ENCODE data around the gene TENM4. TPM values are rescaled to one million over a fixed set of nuclear protein-coding genes. Genes with fewer than 3 reads are reported as not detected.

TENM4 gene
- total RNA-seq, 4 donors from 2014 or later, result 31.4 to 44.5 (median 38.0) TPM

GRCh38 chr11:78730267-78730824 is 710.5 kb downstream of the TENM4 start:
- 92% methylated on average over 8 of the region's 8 CpGs for WGBS
- no peak overlapping the region for H3K4me3 ChIP-seq
- TF ChIP-seq, protein P1, sequence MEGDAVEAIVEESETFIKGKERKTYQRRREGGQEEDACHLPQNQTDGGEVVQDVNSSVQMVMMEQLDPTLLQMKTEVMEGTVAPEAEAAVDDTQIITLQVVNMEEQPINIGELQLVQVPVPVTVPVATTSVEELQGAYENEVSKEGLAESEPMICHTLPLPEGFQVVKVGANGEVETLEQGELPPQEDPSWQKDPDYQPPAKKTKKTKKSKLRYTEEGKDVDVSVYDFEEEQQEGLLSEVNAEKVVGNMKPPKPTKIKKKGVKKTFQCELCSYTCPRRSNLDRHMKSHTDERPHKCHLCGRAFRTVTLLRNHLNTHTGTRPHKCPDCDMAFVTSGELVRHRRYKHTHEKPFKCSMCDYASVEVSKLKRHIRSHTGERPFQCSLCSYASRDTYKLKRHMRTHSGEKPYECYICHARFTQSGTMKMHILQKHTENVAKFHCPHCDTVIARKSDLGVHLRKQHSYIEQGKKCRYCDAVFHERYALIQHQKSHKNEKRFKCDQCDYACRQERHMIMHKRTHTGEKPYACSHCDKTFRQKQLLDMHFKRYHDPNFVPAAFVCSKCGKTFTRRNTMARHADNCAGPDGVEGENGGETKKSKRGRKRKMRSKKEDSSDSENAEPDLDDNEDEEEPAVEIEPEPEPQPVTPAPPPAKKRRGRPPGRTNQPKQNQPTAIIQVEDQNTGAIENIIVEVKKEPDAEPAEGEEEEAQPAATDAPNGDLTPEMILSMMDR (IDR thresholded peaks at IDR 0.05), result no peak
- TF ChIP-seq EP300 (IDR thresholded peaks at IDR 0.05) (no peak), POLR2AphosphoS5 (IDR thresholded peaks at IDR 0.05) (no peak), POLR2A (IDR thresholded peaks at IDR 0.05) (no peak)
- DNase-seq (ENCODE audit: low spot score in 2 of 2), result no peak
- H3K4me1 ChIP-seq, result no peaks in the 10 kb centered on the region
- H3K9me3 ChIP-seq, result no peaks in the 10 kb centered on the region
- H3K36me3 ChIP-seq, result peaks cover 4% of the 10 kb centered on the region
- no peaks in the 10 kb centered on the region for H3K27me3 ChIP-seq
- no peak overlapping the region for H3K27ac ChIP-seq

DNA sequence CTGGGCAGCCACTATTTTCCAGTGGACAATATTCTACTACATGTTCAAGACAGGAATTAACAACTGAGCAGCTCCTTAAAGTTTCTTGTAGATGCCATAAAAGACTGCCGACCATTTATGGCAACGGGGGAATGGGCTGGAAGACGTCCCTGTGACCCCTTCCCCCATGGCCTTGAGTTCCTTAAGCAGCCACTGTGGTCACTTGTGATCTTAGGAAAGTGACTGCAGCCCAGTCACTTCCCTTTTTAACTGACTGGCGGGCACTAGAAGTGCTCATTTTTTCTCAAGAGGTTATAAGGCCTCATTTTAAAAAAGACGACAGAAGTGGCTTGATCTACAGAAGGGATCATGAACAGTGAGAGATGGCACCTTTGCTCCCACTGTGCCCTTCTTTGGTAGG is 713.0 kb downstream of the TENM4 start:
- Histone ChIP-seq H3K36me3 (peaks cover 4% of the 10 kb centered on the region), H3K9me3 (no peaks in the 10 kb centered on the region), H3K4me1 (no peaks in the 10 kb centered on the region), H3K27ac (no peak overlapping the region), H3K27me3 (no peaks in the 10 kb centered on the region), H3K4me3 (no peak overlapping the region)
- WGBS, result 68% methylated on average over 5 of the region's 5 CpGs
- no peak for TF ChIP-seq POLR2A (IDR thresholded peaks at IDR 0.05)
- TF ChIP-seq EP300 (IDR thresholded peaks at IDR 0.05), result no peak
- TF ChIP-seq, protein P1 (IDR thresholded peaks at IDR 0.05), result no peak
- no peak for TF ChIP-seq POLR2AphosphoS5 (IDR thresholded peaks at IDR 0.05)
- no peak for DNase-seq (ENCODE audit: low spot score in 2 of 2)

DNA sequence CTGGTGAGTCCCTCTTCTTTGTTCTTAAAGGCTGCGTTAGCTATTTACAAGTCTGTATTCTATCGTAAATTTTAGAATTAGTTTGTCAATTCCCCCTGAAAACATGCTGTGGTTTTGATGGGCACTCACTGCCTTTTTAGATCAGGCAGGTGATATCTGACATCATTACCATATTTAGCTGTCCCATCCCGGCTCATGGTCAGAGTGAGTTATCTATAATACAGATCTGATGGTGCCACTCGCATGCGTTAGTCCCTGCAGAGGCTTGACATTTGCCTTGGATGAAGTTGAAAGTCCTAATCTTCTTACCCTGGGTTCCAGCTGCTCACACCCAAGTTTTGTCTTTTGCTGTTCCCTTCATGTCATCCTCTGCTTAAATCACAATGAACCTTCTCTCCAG is 715.6 kb downstream of the TENM4 start:
- 90% methylated on average over 5 of the region's 5 CpGs for WGBS

GRCh38 chr11:78722786-78723185 is 718.0 kb downstream of the TENM4 start:
- TF ChIP-seq EP300 (IDR thresholded peaks at IDR 0.05), result no peak
- TF ChIP-seq POLR2A (IDR thresholded peaks at IDR 0.05), result no peak
- no peak for TF ChIP-seq POLR2AphosphoS5 (IDR thresholded peaks at IDR 0.05)
- TF ChIP-seq, protein P1 (IDR thresholded peaks at IDR 0.05), result no peak

More for the DNA sequence above, 715.6 kb downstream of the TENM4 start:
- TF ChIP-seq POLR2A (IDR thresholded peaks at IDR 0.05) (no peak), EP300 (IDR thresholded peaks at IDR 0.05) (no peak), POLR2AphosphoS5 (IDR thresholded peaks at IDR 0.05) (no peak)
- TF ChIP-seq, protein P1 (IDR thresholded peaks at IDR 0.05), result no peak
- DNase-seq (ENCODE audit: low spot score in 2 of 2), result no peak
- H3K4me1 ChIP-seq, result no peaks in the 10 kb centered on the region
- H3K27ac ChIP-seq, result no peak overlapping the region
- H3K36me3 ChIP-seq, result peaks cover 4% of the 10 kb centered on the region
- H3K27me3 ChIP-seq, result no peaks in the 10 kb centered on the region
- H3K4me3 ChIP-seq, result no peak overlapping the region
- H3K9me3 ChIP-seq, result no peaks in the 10 kb centered on the region

GRCh38 chr11:78720281-78720989 is 720.4 kb downstream of the TENM4 start:
- Histone ChIP-seq H3K4me1 (no peaks in the 10 kb centered on the region), H3K36me3 (no peaks in the 10 kb centered on the region), H3K9me3 (no peaks in the 10 kb centered on the region), H3K27me3 (no peaks in the 10 kb centered on the region), H3K27ac (no peak overlapping the region), H3K4me3 (no peak overlapping the region)
- no peak for DNase-seq (ENCODE audit: low spot score in 2 of 2)
- TF ChIP-seq, protein P1 (IDR thresholded peaks at IDR 0.05), result no peak
- TF ChIP-seq EP300 (IDR thresholded peaks at IDR 0.05) (no peak), POLR2A (IDR thresholded peaks at IDR 0.05) (no peak), POLR2AphosphoS5 (IDR thresholded peaks at IDR 0.05) (no peak)

More at GRCh38 chr11:78722786-78723185, 718.0 kb downstream of the TENM4 start:
- no peak for DNase-seq (ENCODE audit: low spot score in 2 of 2)
- no peak overlapping the region for H3K27ac ChIP-seq
- H3K9me3 ChIP-seq, result no peaks in the 10 kb centered on the region
- H3K27me3 ChIP-seq, result no peaks in the 10 kb centered on the region
- H3K4me1 ChIP-seq, result no peaks in the 10 kb centered on the region
- 100% methylated on average over 1 of the region's 5 CpGs for WGBS
- H3K36me3 ChIP-seq, result no peaks in the 10 kb centered on the region
- H3K4me3 ChIP-seq, result no peak overlapping the region
